Rectal smooth muscle tissue (tissue), 1 donor: ENCODE measurements around the gene WDFY3.
"Not testable (repeated sequence)": the region's sequence is repeated elsewhere in the genome, so short reads cannot be mapped to it uniquely, and the experiment has no call there.

ENCODE experiments used
- H3K27ac ChIP-seq: one replicate; pipeline ENCODE4 v1.7.0; 2013; ENCODE audit warnings: low read depth, low read length, inconsistent platforms
- H3K27me3 ChIP-seq: one replicate; pipeline ENCODE4 v1.7.0; 2013; ENCODE audit warnings: low read length; ENCODE audit not compliant: control insufficient read depth, insufficient read depth
- H3K36me3 ChIP-seq: one replicate; pipeline ENCODE4 v1.7.0; 2013; ENCODE audit warnings: low read length; ENCODE audit not compliant: control insufficient read depth, insufficient read depth
- H3K4me1 ChIP-seq: one replicate; pipeline ENCODE4 v1.7.0; 2013; ENCODE audit warnings: low read length; ENCODE audit not compliant: control insufficient read depth, insufficient read depth
- H3K4me3 ChIP-seq: one replicate; pipeline ENCODE4 v1.7.0; 2013; ENCODE audit warnings: low read length
- H3K9ac ChIP-seq: one replicate; pipeline ENCODE4 v1.7.0; 2013; ENCODE audit warnings: low read length

Gene WDFY3

GRCh38 chr4:84829633-84830032 is 136.9 kb downstream of the WDFY3 start:
- not testable (repeated sequence) for H3K4me1 ChIP-seq, H3K4me3 ChIP-seq, H3K27me3 ChIP-seq, H3K9ac ChIP-seq, H3K27ac ChIP-seq, H3K36me3 ChIP-seq

- no peaks in the 10 kb centered on the region for H3K27me3 ChIP-seq
- no peak overlapping the region for H3K9ac ChIP-seq
- H3K4me3 ChIP-seq, result no peak overlapping the region
- H3K4me1 ChIP-seq, result no peaks in the 10 kb centered on the region
- H3K27ac ChIP-seq, result no peak overlapping the region
- no peaks in the 10 kb centered on the region for H3K36me3 ChIP-seq
Measured at GRCh38 chr4:84826681-84827080, 139.8 kb downstream of the WDFY3 start.

GRCh38 chr4:84825701-84826341 is 140.7 kb downstream of the WDFY3 start:
- no peak overlapping the region for H3K4me3 ChIP-seq
- no peaks in the 10 kb centered on the region for H3K27me3 ChIP-seq
- no peaks in the 10 kb centered on the region for H3K4me1 ChIP-seq
- H3K9ac ChIP-seq, result no peak overlapping the region
- H3K36me3 ChIP-seq, result no peaks in the 10 kb centered on the region
- no peak overlapping the region for H3K27ac ChIP-seq

GRCh38 chr4:84821064-84821463 is 145.4 kb downstream of the WDFY3 start:
- no peak overlapping the region for H3K4me3 ChIP-seq
- no peaks in the 10 kb centered on the region for H3K27me3 ChIP-seq
- H3K4me1 ChIP-seq, result no peaks in the 10 kb centered on the region
- no peak overlapping the region for H3K9ac ChIP-seq
- peaks cover 4% of the 10 kb centered on the region for H3K36me3 ChIP-seq
- H3K27ac ChIP-seq, result no peak overlapping the region

- no peaks in the 10 kb centered on the region for H3K4me1 ChIP-seq
- no peaks in the 10 kb centered on the region for H3K27me3 ChIP-seq
- H3K9ac ChIP-seq, result no peak overlapping the region
- H3K36me3 ChIP-seq, result peaks cover 3% of the 10 kb centered on the region
- H3K27ac ChIP-seq, result no peak overlapping the region
- no peak overlapping the region for H3K4me3 ChIP-seq
Measured at GRCh38 chr4:84814094-84814750, 152.3 kb downstream of the WDFY3 start.

- no peak overlapping the region for H3K9ac ChIP-seq
- no peaks in the 10 kb centered on the region for H3K4me1 ChIP-seq
- H3K27ac ChIP-seq, result no peak overlapping the region
- H3K27me3 ChIP-seq, result no peaks in the 10 kb centered on the region
- no peak overlapping the region for H3K4me3 ChIP-seq
- no peaks in the 10 kb centered on the region for H3K36me3 ChIP-seq
Measured at GRCh38 chr4:84809946-84810345, 156.5 kb downstream of the WDFY3 start.

GRCh38 chr4:84808332-84808731 is 158.2 kb downstream of the WDFY3 start:
- Histone ChIP-seq H3K4me3 (no peak overlapping the region), H3K27ac (no peak overlapping the region), H3K36me3 (no peaks in the 10 kb centered on the region), H3K4me1 (no peaks in the 10 kb centered on the region), H3K9ac (no peak overlapping the region), H3K27me3 (no peaks in the 10 kb centered on the region)

- not testable (repeated sequence) for H3K4me3 ChIP-seq, H3K27me3 ChIP-seq, H3K4me1 ChIP-seq, H3K9ac ChIP-seq, H3K27ac ChIP-seq, H3K36me3 ChIP-seq
Measured at GRCh38 chr4:84806541-84806940, 159.9 kb downstream of the WDFY3 start.

- no peaks in the 10 kb centered on the region for H3K27me3 ChIP-seq
- no peaks in the 10 kb centered on the region for H3K4me1 ChIP-seq
- H3K36me3 ChIP-seq, result peaks cover 6% of the 10 kb centered on the region
- no peak overlapping the region for H3K27ac ChIP-seq
- no peak overlapping the region for H3K9ac ChIP-seq
- no peak overlapping the region for H3K4me3 ChIP-seq
Measured at GRCh38 chr4:84804136-84804535, 162.4 kb downstream of the WDFY3 start.

GRCh38 chr4:84803720-84804119 is 162.8 kb downstream of the WDFY3 start:
- H3K27me3 ChIP-seq, result no peaks in the 10 kb centered on the region
- H3K27ac ChIP-seq, result no peak overlapping the region
- no peak overlapping the region for H3K9ac ChIP-seq
- H3K36me3 ChIP-seq, result peaks cover 6% of the 10 kb centered on the region
- no peak overlapping the region for H3K4me3 ChIP-seq
- no peaks in the 10 kb centered on the region for H3K4me1 ChIP-seq

- H3K4me3 ChIP-seq, result no peak overlapping the region
- H3K27me3 ChIP-seq, result no peaks in the 10 kb centered on the region
- H3K4me1 ChIP-seq, result no peaks in the 10 kb centered on the region
- peaks cover 6% of the 10 kb centered on the region for H3K36me3 ChIP-seq
- no peak overlapping the region for H3K9ac ChIP-seq
- no peak overlapping the region for H3K27ac ChIP-seq
Measured at GRCh38 chr4:84803116-84803515, 163.4 kb downstream of the WDFY3 start.

- H3K9ac ChIP-seq, result no peak overlapping the region
- no peaks in the 10 kb centered on the region for H3K4me1 ChIP-seq
- peaks cover 6% of the 10 kb centered on the region for H3K36me3 ChIP-seq
- no peak overlapping the region for H3K4me3 ChIP-seq
- H3K27ac ChIP-seq, result no peak overlapping the region
- H3K27me3 ChIP-seq, result no peaks in the 10 kb centered on the region
Measured at GRCh38 chr4:84800256-84800655, 166.2 kb downstream of the WDFY3 start.

- no peak overlapping the region for H3K27ac ChIP-seq
- H3K36me3 ChIP-seq, result peaks cover 6% of the 10 kb centered on the region
- no peaks in the 10 kb centered on the region for H3K4me1 ChIP-seq
- no peak overlapping the region for H3K9ac ChIP-seq
- no peak overlapping the region for H3K4me3 ChIP-seq
- no peaks in the 10 kb centered on the region for H3K27me3 ChIP-seq
Measured at GRCh38 chr4:84799318-84799717, 167.2 kb downstream of the WDFY3 start.
